IMR-90 (cell line): ENCODE results near the gene DPP10. TPM values are rescaled to one million over a fixed set of nuclear protein-coding genes. Genes with fewer than 3 reads are reported as not detected.

Experiments
- ATAC-seq: fragments of 200-7000 bp; cut with Tn5 transposase; 2 replicates; pipeline ENCODE4 v1.9.1; 2020; ENCODE audit warnings: low read depth, mild to moderate bottlenecking, moderate library complexity
- BruUV-seq: library from RNA; stranded (reverse); fragments of 400-500 nt; replicated peaks from 2 replicates; lab custom pipeline; 2021; lab: Mats Ljungman, UMichigan
- CTCF ChIA-PET: fragments of 300-600 bp; formaldehyde crosslinking; extraction: SDS; loops from one replicate; lab custom pipeline; 2021; ENCODE audit warnings: antibody characterized with exemption; lab: Yijun Ruan, JAX
- POLR2A ChIA-PET: fragments of 300-600 bp; sonication (Branson Sonifier 250); formaldehyde crosslinking; loops from one replicate; lab custom pipeline; 2022; ENCODE audit warnings: antibody characterized with exemption; ENCODE audit not compliant: unreplicated experiment; lab: Charles Lee
- DNase-seq: peaks from one replicate; pipeline ENCODE4 v3.0.0; 2013
- H2AFZ ChIP-seq: replicated peaks from 2 replicates; pipeline ENCODE3; 2013; ENCODE audit warnings: low read length, mild to moderate bottlenecking; ENCODE audit not compliant: poor library complexity
- H2AK5ac ChIP-seq: 2 replicates; pipeline ENCODE4 v1.6.1; 2013; ENCODE audit warnings: low read depth, low read length, inconsistent platforms
- H2AK9ac ChIP-seq: replicated peaks from 2 replicates; pipeline ENCODE3; 2013; ENCODE audit warnings: mild to moderate bottlenecking, low read depth, low read length, moderate library complexity; ENCODE audit not compliant: poor library complexity
- H2BK120ac ChIP-seq: 2 replicates; pipeline ENCODE4 v1.6.1; 2013; ENCODE audit warnings: low read depth, low read length, inconsistent platforms
- H2BK15ac ChIP-seq: 3 replicates; pipeline ENCODE4 v1.6.1; 2013; ENCODE audit warnings: low read depth, low read length, inconsistent platforms
- H2BK20ac ChIP-seq: 2 replicates; pipeline ENCODE4 v1.6.1; 2013; ENCODE audit warnings: low read depth, mild to moderate bottlenecking, inconsistent platforms, low read length, moderate library complexity
- H2BK5ac ChIP-seq: 2 replicates; pipeline ENCODE4 v1.6.1; 2013; ENCODE audit warnings: mild to moderate bottlenecking, low read depth, low read length, inconsistent platforms; ENCODE audit not compliant: poor library complexity, severe bottlenecking
- H3K14ac ChIP-seq: replicated peaks from 2 replicates; pipeline ENCODE4 v1.6.1; 2013; ENCODE audit warnings: low read depth, low read length, inconsistent platforms
- H3K18ac ChIP-seq: 2 replicates; pipeline ENCODE4 v1.6.1; 2013; ENCODE audit warnings: low read depth, low read length, control low read depth
- H3K23ac ChIP-seq: 2 replicates; pipeline ENCODE4 v1.6.1; 2013; ENCODE audit warnings: low read depth, low read length, inconsistent platforms
- H3K27ac ChIP-seq: 2 replicates; pipeline ENCODE4 v1.5.1; 2013; ENCODE audit warnings: mild to moderate bottlenecking, control low read depth, low read length; ENCODE audit not compliant: insufficient read depth
- H3K27me3 ChIP-seq: 2 replicates; pipeline ENCODE4 v1.6.1; 2013; ENCODE audit warnings: low read length; ENCODE audit not compliant: control insufficient read depth, insufficient read depth
- H3K36me3 ChIP-seq: 2 replicates; pipeline ENCODE4 v1.6.1; 2013; ENCODE audit warnings: low read length, mixed read lengths; ENCODE audit not compliant: control insufficient read depth, insufficient read depth
- H3K4ac ChIP-seq: 2 replicates; pipeline ENCODE4 v1.6.1; 2013; ENCODE audit warnings: low read depth, low read length, inconsistent platforms
- H3K4me1 ChIP-seq: 2 replicates; pipeline ENCODE4 v1.6.1; 2013; ENCODE audit warnings: low read length, mixed read lengths; ENCODE audit not compliant: control insufficient read depth, insufficient read depth
- H3K4me2 ChIP-seq: 2 replicates; pipeline ENCODE4 v1.6.1; 2013; ENCODE audit warnings: low read depth, mild to moderate bottlenecking, control low read depth, low read length, moderate library complexity
- H3K4me3 ChIP-seq: 2 replicates; pipeline ENCODE4 v1.5.1; 2013; ENCODE audit warnings: low read depth, mild to moderate bottlenecking, control low read depth, low read length, moderate library complexity; ENCODE audit not compliant: insufficient read depth
- H3K56ac ChIP-seq: 2 replicates; pipeline ENCODE4 v1.6.1; 2013; ENCODE audit warnings: low read length, inconsistent platforms; ENCODE audit not compliant: insufficient read depth; ENCODE audit errors: extremely low read depth
- H3K79me1 ChIP-seq, 2 experiments: 2 replicates each; pipeline ENCODE4 v1.6.1; 2013; ENCODE audit warnings: low read length in 2 of 2, inconsistent platforms in 1 of 2, low read depth in 1 of 2
- H3K9ac ChIP-seq: 2 replicates; pipeline ENCODE4 v1.6.1; 2013; ENCODE audit warnings: low read depth, low read length, control low read depth
- H3K9me1 ChIP-seq: 2 replicates; pipeline ENCODE4 v1.6.1; 2013; ENCODE audit warnings: low read length, inconsistent platforms; ENCODE audit not compliant: insufficient read depth
- H3K9me3 ChIP-seq: 2 replicates; pipeline ENCODE4 v1.6.1; 2013; ENCODE audit warnings: low read length; ENCODE audit not compliant: control insufficient read depth, insufficient read depth
- H4K20me1 ChIP-seq: 2 replicates; pipeline ENCODE4 v1.6.1; 2013; ENCODE audit warnings: low read length, inconsistent platforms; ENCODE audit not compliant: insufficient read depth
- H4K5ac ChIP-seq: 2 replicates; pipeline ENCODE4 v1.6.1; 2013; ENCODE audit warnings: mild to moderate bottlenecking, low read depth, low read length, control low read depth
- H4K8ac ChIP-seq, 2 experiments: 2 replicates each; pipeline ENCODE4 v1.6.1; 2013; ENCODE audit warnings: low read depth in 2 of 2, low read length in 2 of 2, control low read depth in 1 of 2, inconsistent platforms in 1 of 2
- H4K91ac ChIP-seq: 2 replicates; pipeline ENCODE4 v1.6.1; 2013; ENCODE audit warnings: low read depth, low read length, inconsistent platforms; ENCODE audit not compliant: insufficient read depth
- BHLHE40 ChIP-seq: fragments of 150-350 bp; IDR thresholded peaks from 2 replicates; pipeline ENCODE4 v1.6.1; 2016; ENCODE audit warnings: mild to moderate bottlenecking, low read depth, low read length
- FOS ChIP-seq: fragments of 150-350 bp; IDR thresholded peaks from 2 replicates; pipeline ENCODE4 v1.6.1; 2016; ENCODE audit warnings: low read depth, low read length
- MAFK ChIP-seq: IDR thresholded peaks from 2 replicates; pipeline ENCODE4 v1.6.1; 2012; ENCODE audit warnings: low read depth, low read length, improper control_type of control experiment
- MXI1 ChIP-seq: IDR thresholded peaks from 2 replicates; pipeline ENCODE4 v1.6.1; 2012; ENCODE audit warnings: low read depth, mild to moderate bottlenecking, low read length, moderate library complexity, borderline replicate concordance
- NFE2L2 ChIP-seq: fragments of 150-350 bp; IDR thresholded peaks from 2 replicates; pipeline ENCODE4 v1.6.1; 2016; ENCODE audit warnings: low read depth, mild to moderate bottlenecking, low read length
- RCOR1 ChIP-seq: IDR thresholded peaks from 2 replicates; pipeline ENCODE4 v1.6.1; 2012; ENCODE audit warnings: mild to moderate bottlenecking, low read length, improper control_type of control experiment; ENCODE audit not compliant: insufficient replicate concordance
- RFX5 ChIP-seq: IDR thresholded peaks from 2 replicates; pipeline ENCODE4 v1.8.0; 2012; ENCODE audit warnings: low read depth, mild to moderate bottlenecking, low read length, moderate library complexity
- SMC3 ChIP-seq: fragments of 150-350 bp; IDR thresholded peaks from 2 replicates; pipeline ENCODE4 v1.6.1; 2016; ENCODE audit warnings: low read depth, mild to moderate bottlenecking, antibody characterized with exemption, low read length, moderate library complexity
- WGBS, 2 experiments: methylation state at CpG; one replicate each; pipeline versions ENCODE4 v1.1.5 to v1.1.7; 2013; ENCODE audit warnings: missing lambda C conversion rate in 2 of 2; ENCODE audit not compliant: insufficient read length in 1 of 2; ENCODE audit errors: extremely low coverage in 2 of 2; 5-methylcytosine and 5-hydroxymethylcytosine counted together
- dilution Hi-C: fragments of 300-500 bp; cut with HindIII; formaldehyde crosslinking; loops from one replicate; pipeline ENCODE4 v1.14.3; 2018; ENCODE audit warnings: low sequenced_read_pairs; ENCODE audit not compliant: unreplicated experiment
- in situ Hi-C: fragments of 300-500 bp; cut with MboI; formaldehyde crosslinking; loops from 3 replicates; pipeline ENCODE4 v1.14.3; 2019; ENCODE audit warnings: low sequenced_read_pairs, inconsistent platforms, mixed read lengths
- intact Hi-C: fragments of 100-400 bp; cut with micrococcal nuclease; formaldehyde crosslinking; loops from 2 replicates; pipeline ENCODE4 v1.10.0; 2022
- polyA plus RNA-seq, 3 experiments: library from polyadenylated mRNA; depleted of rRNA; stranded (reverse); fragments of >200 nt; gene quantifications; 2 replicates each; pipeline ENCODE4 v1.2.3, GENCODE V29; 2012; ENCODE audit warnings: low replicate concordance in 1 of 3
- total RNA-seq: library from RNA; depleted of rRNA; stranded (reverse); fragments of >200 nt; gene quantifications from 2 replicates; pipeline ENCODE4 v1.2.3, GENCODE V29; 2012
- TF ChIP-seq, protein P1 (sequence below): conservative IDR thresholded peaks from 2 replicates; pipeline ENCODE4 v1.5.1; 2012; ENCODE audit warnings: mild to moderate bottlenecking, low read depth, low read length, improper control_type of control experiment
- TF ChIP-seq, protein P2 (sequence below): fragments of 150-350 bp; IDR thresholded peaks from 2 replicates; pipeline ENCODE4 v1.6.1; 2017; ENCODE audit warnings: mild to moderate bottlenecking, antibody characterized with exemption, low read length, low read depth
- TF ChIP-seq, protein P3 (sequence below): fragments of 150-350 bp; IDR thresholded peaks from 2 replicates; pipeline ENCODE4 v1.6.1; 2016; ENCODE audit warnings: low read depth, mild to moderate bottlenecking, low read length, moderate library complexity, borderline replicate concordance

The DPP10 gene
- total and polyA plus RNA-seq, 2 of the 4 experiments (the other 2 are of a cell fraction), result not detected

DNA sequence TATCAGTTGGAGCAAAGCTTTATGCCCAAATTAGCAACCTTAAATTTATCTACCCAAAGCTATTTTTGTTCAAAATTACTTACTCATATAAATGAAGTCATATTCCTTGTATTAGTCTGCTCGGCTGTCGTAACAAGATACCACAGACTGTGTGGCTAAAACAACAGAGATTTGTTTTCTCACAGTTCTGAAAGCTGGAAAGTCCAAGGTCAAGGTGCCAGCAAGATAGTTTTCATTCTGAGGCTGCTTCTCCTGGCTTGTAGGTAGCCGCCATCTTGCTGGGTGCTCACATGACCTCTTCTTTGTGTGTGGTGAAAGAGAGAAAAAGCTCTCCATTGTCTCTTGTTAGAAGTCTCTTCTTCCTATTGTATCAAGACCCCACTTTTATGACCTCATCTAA, 15.7 kb upstream of the DPP10 start:
- no peaks in the 10 kb centered on the region for H3K4me1 ChIP-seq
- no peak overlapping the region for H4K8ac ChIP-seq
- no peak overlapping the region for H3K14ac ChIP-seq
- no peak overlapping the region for H2AK9ac ChIP-seq
- H2BK5ac ChIP-seq, result no peak overlapping the region
- no peak overlapping the region for H2AFZ ChIP-seq
- POLR2A ChIA-PET, result no interaction called here
- H3K9me3 ChIP-seq, result no peaks in the 10 kb centered on the region; the same call in 1 of the 2 replicates
- no peak overlapping the region for H2AK5ac ChIP-seq
- BruUV-seq, result no TSS peak
- no peak overlapping the region for H3K23ac ChIP-seq
- no peaks in the 10 kb centered on the region for H4K20me1 ChIP-seq
- no peak overlapping the region for H3K27ac ChIP-seq
- H3K27me3 ChIP-seq, result no peaks in the 10 kb centered on the region
- dilution Hi-C loops, result no loop called here
- no peak overlapping the region for H3K4me2 ChIP-seq
- no peak overlapping the region for H3K9ac ChIP-seq
- H4K91ac ChIP-seq, result no peak overlapping the region
- DNase-seq (no peak), ATAC-seq (no peak)
- H2BK120ac ChIP-seq, result no peak overlapping the region
- H3K9me1 ChIP-seq, result no peaks in the 10 kb centered on the region
- WGBS, 2 experiments, result no CpG with 5 or more reads among the region's 3 CpGs
- no peaks in the 10 kb centered on the region for H3K36me3 ChIP-seq
- H2BK20ac ChIP-seq, result no peak overlapping the region
- CTCF ChIA-PET, result no interaction called here
- H2BK15ac ChIP-seq, result no peak overlapping the region
- H4K5ac ChIP-seq, result no peak overlapping the region
- H3K4me3 ChIP-seq, result no peak overlapping the region
- H3K56ac ChIP-seq, result no peak overlapping the region
- in situ Hi-C loops, result no loop called here
- H3K79me1 ChIP-seq, result no peaks in the 10 kb centered on the region
- intact Hi-C loops, result no loop called here
- no peak overlapping the region for H3K4ac ChIP-seq
- no peak overlapping the region for H3K18ac ChIP-seq
- TF ChIP-seq BHLHE40, result no peak
- no peak for TF ChIP-seq RFX5
- TF ChIP-seq MXI1, result no peak
- no peak for TF ChIP-seq NFE2L2
- TF ChIP-seq, protein P1, sequence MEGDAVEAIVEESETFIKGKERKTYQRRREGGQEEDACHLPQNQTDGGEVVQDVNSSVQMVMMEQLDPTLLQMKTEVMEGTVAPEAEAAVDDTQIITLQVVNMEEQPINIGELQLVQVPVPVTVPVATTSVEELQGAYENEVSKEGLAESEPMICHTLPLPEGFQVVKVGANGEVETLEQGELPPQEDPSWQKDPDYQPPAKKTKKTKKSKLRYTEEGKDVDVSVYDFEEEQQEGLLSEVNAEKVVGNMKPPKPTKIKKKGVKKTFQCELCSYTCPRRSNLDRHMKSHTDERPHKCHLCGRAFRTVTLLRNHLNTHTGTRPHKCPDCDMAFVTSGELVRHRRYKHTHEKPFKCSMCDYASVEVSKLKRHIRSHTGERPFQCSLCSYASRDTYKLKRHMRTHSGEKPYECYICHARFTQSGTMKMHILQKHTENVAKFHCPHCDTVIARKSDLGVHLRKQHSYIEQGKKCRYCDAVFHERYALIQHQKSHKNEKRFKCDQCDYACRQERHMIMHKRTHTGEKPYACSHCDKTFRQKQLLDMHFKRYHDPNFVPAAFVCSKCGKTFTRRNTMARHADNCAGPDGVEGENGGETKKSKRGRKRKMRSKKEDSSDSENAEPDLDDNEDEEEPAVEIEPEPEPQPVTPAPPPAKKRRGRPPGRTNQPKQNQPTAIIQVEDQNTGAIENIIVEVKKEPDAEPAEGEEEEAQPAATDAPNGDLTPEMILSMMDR, result no peak
- TF ChIP-seq, protein P2, sequence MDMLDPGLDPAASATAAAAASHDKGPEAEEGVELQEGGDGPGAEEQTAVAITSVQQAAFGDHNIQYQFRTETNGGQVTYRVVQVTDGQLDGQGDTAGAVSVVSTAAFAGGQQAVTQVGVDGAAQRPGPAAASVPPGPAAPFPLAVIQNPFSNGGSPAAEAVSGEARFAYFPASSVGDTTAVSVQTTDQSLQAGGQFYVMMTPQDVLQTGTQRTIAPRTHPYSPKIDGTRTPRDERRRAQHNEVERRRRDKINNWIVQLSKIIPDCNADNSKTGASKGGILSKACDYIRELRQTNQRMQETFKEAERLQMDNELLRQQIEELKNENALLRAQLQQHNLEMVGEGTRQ, result no peak
- no peak for TF ChIP-seq FOS
- TF ChIP-seq, protein P3, sequence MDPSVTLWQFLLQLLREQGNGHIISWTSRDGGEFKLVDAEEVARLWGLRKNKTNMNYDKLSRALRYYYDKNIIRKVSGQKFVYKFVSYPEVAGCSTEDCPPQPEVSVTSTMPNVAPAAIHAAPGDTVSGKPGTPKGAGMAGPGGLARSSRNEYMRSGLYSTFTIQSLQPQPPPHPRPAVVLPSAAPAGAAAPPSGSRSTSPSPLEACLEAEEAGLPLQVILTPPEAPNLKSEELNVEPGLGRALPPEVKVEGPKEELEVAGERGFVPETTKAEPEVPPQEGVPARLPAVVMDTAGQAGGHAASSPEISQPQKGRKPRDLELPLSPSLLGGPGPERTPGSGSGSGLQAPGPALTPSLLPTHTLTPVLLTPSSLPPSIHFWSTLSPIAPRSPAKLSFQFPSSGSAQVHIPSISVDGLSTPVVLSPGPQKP, result no peak
- TF ChIP-seq MAFK, result no peak
- no peak for TF ChIP-seq RCOR1
- no peak for TF ChIP-seq SMC3
